ENCODE measurements around the gene SUGCT.
"Not testable (repeated sequence)": the region's sequence is repeated elsewhere in the genome, so short reads cannot be mapped to it uniquely, and the experiment has no call there.

Gene SUGCT

DNA sequence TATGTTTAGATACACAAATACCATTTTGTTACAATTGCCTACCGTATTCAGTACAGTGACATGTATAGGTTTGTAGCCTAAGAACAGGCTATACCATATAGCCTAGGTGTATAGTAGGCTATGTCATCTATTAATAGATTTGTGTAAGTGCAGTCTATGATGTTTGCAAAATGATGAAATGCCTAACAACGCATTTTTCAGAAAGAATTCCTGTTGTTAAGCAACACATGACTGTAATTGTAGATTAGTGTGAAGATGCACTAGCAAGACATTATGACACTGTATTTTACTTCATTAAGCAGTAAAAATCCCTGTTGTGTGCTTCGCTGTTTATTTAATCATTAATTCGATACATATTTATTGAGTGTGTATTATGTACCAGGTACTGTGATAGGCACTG is 446.0 kb downstream of the SUGCT start:
- DNase-seq (ENCODE audit: low read depth) = no peak

DNA sequence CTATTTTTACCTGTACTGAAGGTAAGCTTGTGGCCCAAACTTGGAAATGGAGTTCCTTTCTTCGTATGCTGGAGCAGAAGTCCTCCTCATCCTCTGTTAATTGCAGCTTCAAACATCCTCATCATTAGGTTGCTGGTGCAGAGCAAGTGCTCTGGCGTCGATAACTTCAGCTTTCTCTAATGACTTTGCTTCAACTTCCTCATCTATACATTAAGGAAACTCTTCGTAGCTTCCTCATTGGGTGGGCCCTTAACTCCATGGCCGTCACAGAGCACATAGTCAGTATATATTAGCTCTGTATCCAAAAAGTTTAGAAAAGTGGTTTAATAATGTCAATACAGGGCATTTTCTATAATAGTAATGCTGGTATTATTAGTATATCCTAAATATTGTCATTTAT is 447.7 kb downstream of the SUGCT start:
- DNase-seq (ENCODE audit: low read depth) = no peak

DNA sequence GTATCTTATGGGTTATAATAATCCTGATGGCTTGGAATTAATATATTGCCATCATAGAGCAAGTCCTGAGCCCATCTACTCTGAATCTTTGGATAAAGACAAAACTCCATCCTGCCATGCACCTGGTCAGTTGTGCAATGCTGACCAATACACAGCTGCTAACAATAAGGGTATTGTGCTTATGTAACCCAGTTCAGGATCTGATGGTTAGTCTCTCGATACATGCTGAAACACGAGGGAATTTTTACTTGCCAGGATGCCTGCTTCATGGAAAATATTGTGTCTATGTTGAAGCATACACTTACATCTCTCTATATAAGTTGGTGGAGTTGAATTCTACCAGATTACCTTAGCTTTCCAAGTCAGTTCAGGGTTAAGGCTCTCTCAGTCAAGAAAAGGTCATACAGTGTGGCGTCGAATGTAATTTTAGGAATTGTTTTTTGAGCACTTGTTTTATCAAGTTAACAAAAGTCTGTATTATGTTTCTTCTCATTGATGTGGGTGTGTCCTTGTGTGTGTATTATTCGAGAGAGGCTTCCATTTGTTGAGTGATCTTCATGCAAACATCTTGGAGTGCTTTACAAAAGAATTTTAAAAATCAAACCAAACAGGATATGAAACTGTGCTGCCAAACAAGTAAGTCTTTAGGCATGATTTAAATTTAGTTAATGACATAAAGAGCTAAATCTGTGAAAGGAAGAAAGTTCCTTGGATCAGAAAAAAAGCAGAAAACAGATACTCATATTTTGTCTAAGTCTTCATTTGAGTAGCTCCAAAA is 449.1 kb downstream of the SUGCT start:
- peak; percentile 39 for DNase-seq (ENCODE audit: low read depth)

DNA sequence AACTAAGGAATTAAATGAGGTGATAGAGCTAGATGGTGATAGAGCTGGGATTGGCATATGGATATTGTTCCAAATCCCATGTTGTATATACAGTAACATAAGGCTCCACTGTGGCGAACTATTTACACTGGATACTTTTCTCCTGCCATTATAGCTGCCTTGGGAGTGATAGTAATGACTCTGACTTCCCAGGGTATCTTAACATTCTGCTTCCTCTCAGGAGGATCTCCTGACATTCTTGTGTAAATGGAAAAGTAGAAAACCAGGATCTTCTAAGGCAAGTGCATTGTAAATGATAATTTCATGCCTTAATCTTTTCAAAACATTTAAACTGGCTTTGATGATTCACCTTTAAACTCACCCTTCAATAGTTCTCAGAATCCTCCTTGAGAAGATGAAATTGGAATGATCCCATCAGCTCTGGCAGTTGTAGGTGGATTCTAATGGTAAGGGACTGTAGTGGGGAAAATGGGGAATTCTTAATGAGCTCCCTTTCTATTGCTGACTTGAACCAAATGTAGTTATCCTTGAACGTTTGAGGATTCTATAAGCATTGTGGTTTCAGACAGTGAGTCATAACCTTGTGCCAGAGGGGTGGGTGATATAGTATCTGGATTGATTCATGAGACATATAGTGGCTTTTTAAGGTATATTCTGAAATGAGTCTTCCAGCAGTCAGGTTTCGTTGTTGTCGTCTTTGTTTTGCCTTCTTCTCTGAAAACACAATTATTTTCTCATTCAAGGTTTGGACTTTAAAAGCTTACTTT is 450.0 kb downstream of the SUGCT start:
- DNase-seq (ENCODE audit: low read depth) = no peak

DNA sequence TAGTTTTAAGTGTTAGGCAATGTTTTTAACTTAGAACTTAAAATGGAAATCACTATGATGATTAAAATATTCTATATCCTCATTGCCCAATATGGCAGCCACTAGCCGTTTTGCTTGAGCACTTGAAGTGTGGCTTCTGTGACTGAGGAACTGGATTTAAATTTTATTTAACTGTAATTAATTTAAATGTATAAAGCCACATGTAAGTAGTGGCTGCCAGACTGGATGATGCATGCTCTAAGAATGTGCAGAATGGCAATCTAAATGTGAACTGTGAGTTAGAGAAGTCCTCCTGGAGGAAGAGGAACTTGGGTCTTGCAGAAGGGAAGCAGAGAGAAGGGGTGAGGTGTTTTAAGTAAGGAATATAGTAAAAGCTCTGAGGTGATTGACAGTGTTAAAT is 451.4 kb downstream of the SUGCT start:
- DNase-seq (ENCODE audit: low read depth) = no peak

DNA sequence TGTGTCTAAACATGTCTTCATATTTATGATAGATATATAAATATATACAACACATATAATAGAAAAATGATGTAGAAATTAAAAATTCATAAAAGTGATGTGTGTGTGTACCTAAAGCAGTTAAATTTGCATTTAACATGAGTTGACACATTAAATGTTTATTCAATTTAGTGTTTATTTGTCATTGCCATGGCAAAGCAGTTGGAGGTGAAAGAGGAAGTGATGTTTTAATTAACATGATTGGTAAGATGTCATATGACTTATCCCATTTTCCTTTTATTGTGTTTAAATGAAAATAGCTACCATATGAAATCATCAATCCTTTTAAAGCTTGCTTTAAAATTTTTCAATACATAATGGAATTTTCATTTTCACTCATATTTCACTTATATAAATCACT is 452.6 kb downstream of the SUGCT start:
- DNase-seq (ENCODE audit: low read depth) = no peak

DNA sequence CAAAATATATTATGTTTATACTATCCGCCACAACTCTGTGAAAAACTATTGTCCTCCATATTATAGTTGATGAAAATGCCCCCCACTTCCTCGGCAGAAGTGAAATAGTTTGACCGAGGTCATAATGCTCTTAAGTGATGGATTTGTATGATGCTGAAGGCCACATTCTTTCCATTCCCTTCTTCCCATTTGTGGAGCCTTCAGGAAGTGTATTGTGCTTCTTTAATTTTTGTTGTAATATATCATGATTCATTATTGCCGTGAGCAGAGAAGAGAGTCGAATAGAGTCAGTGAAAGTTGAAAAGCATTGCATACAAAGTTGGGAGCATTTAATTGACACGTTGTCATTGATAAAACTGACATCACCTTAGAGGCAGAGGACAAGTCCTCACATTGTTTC is 460.3 kb downstream of the SUGCT start:
- DNase-seq (ENCODE audit: low read depth) = no peak

DNA sequence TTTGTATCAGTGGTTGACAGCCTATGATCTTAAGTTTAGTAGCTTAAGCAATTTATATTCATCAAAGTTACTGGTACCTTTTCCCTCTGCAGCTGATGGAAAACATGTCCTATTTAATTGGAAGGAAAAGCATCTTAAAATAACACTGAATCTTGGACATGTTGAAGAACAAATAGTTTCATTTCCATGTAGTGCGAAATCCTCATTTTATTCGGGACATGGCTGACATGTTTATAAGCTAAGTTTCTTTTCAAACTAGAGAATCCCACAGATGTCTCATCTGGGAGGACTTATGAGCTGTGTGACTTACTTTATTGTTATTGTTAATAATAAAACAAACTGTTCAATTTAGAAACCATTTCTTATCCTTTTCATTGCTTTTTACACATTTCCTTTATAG is 461.0 kb downstream of the SUGCT start:
- no peak for DNase-seq (ENCODE audit: low read depth)

DNA sequence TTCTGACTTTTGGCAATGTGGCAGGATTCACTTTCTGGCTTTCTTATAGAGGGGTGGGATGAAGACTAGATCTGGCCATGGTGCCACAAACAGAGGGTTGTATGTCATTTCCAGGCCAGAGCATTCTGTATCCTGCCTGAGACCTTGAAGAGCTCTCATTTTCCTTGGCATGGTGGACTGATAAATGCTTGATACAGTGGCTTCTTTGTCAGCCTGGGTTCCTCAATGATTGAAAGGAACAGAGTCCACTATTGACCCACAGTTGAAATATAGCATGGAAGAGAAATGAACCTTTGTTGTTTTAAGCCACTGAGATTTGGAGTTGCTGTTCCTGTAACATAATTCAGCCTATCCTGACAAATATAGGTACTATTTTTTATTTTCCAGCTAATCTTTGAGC is 462.7 kb downstream of the SUGCT start:
- no peak for DNase-seq (ENCODE audit: low read depth)

DNA sequence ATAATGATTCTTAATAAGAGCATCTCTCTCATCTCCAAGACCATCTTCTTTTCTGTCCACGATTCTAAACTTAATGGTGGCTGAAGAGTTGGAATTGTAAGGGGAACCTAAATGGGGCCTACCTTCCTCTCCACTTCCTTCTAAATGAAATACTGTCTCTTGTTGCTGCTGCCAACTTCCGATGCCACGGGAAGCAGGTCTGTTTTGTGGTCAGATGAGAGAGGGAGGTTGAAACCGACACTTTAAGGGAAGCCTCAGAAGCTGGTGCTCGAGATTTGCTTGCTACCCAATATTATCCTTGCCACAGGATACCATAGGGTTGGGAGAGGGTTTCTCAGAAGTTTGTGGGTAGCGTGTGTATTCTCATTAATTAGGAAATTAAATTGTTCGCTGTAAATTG is 464.1 kb downstream of the SUGCT start:
- no peak for DNase-seq (ENCODE audit: low read depth)

DNA sequence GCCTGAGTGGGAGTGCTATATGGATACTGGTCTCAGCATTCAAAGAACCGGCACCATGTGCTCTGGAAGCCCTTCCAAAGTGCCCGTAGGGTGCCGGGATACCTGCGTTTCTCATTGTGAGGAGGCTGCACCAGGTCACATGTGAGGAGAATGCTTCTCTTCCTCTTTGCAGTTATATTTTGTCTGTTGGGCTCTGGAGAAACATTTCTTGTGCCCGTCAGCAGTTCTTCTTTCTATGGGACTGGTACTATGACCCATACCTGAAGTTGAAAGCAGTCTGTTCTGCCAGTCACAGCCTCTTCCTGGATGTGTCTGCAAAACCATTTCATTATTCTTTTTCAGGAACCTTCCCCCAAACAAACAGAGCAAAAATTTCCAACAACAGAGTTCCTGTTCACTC is 465.0 kb downstream of the SUGCT start:
- no peak for DNase-seq (ENCODE audit: low read depth)

DNA sequence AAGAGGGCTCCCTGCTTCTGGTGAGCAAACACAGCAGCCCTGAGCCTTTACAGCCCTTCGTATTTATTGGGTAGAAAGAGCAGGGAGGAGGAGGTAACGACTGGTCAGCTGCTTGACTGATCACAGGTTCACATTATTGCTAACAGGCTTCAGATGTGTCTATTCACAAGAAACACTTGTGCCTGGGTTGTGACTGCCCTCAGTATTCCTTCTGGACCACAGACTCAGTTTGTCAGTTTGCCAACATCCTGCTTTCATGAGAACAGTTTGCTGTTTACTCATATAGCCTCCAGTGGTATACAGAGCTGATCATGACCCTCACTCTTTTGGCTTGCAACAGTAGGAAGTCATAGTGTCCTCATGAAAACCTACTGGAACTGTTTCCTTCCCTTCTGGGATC is 467.5 kb downstream of the SUGCT start:
- not testable (repeated sequence) for DNase-seq (ENCODE audit: low read depth)

DNA sequence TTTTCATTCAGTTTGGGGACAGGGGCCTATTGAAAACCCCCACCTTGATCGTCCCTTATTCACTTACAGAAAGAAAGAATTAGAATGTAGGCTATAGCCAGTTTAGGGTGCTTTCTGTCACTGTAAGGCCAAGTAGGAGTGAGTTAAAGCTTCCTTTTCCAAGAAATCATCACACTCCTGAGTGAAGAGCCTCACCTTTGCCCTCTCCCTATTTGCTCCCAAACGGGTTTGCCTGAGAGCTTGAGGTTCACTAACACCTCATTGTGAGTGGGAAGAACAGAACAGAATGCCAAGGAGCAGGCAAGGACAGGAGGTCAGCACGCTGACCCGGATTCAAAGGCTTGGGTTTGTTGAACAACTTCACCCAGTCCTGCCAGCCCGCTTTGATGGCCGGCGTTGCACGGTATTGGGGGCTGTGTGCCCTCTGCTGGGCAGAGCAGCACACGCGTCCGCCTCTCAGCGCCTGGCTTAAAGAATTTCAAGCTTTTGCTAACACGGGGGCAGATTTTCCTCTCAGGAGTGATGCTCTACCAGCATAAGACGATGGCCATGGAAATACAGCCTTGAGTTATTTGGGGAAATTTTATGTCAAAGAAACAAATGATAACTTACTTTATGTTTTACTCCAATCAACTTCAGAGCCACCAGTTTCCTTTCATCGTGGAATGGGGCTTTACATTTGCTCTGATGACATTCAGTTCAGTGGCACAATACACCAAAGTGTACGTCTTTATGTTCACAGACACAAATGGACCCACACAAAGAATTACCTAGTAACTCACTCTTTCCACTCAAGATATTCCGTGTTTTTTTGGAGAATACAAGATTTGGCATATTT is 470.0 kb downstream of the SUGCT start:
- no peak for DNase-seq (ENCODE audit: low read depth)

DNA sequence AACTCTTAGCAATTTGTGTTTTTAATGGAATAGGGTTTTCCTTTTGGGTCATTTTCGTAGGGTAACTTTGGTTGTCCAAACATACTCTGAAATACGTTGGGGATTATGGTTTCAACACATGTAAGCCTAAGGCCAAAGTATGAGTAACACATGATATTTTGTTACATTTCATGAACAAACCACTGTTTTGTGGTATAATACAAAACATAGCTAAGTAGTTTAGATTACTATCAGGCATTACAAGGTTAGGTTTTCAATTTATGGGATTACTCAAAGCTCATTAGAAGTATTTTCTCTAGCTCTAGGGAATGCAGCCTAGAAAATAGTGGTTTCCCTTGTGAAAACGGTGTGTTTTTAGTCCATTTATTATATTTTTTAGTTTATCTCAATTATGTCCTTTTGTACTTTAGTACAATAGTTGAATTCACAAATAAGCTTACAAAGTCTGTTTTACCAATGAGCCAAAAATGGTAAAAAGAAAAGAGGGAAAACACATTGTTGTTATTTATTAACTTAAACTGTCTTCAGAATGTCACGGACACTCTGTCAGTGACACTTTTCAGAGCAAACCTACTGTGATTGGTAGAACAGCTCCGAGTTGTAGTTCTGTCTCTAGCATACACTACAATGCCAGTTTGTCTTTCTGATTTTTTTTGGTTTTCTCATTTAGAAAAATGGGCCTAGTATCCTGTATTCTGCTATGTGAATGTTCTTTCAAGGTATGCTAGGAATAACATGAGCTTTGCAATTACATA is 473.7 kb downstream of the SUGCT start:
- no peak for DNase-seq (ENCODE audit: low read depth)

DNA sequence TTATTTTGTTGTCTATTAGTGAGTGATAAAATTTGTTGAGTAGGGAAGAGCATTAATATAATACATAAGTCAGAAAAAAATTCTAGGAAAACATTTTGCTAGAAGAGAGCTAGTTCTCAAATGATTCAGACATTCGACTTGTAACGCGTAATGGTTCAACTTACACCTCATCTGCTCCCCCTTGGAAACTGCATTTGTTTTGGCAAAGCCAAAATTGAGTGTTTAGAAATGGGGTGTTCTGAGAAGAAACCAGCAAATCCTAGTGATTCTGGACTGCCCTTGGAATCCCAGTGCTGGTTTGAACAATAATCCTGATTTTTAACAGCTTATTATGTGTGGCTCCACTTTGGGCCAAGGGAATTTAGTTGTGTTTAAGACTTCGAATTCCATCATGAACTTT is 475.7 kb downstream of the SUGCT start:
- DNase-seq (ENCODE audit: low read depth) = no peak

DNA sequence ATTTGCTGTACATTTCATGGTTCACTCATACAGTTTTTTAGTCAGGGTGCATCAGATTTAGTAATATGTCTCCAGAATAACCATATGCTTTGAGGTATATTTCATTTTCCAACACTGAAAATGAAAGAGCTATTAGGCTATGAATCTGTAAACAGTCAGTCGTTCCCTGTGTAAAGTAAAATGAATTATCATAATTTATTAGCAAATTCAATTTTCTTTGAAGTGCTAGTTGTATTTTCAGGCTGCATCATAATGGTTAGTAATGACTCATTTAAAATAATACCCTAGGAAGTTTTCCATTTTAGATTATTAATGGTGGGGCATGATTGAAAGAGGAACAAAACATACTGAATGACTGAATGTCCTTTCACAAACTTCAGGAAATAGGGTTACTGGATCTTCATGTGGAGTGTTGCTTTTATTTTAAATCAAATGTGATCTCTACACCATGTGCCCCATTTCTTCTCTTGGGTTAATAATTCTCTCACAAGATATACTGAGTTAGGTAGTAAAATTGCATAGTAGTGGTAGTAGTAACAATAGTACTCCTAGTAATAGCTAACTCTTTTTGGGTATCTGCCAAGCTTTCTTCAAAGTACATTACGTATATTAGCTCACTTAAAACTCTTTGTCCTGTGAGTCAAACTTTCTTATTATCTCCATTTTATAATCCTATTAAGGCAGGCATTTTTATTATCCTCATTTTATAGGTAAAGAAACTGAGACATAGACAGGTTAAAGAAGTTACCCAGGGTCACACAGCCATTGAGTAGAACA is 476.5 kb downstream of the SUGCT start:
- no peak for DNase-seq (ENCODE audit: low read depth)

DNA sequence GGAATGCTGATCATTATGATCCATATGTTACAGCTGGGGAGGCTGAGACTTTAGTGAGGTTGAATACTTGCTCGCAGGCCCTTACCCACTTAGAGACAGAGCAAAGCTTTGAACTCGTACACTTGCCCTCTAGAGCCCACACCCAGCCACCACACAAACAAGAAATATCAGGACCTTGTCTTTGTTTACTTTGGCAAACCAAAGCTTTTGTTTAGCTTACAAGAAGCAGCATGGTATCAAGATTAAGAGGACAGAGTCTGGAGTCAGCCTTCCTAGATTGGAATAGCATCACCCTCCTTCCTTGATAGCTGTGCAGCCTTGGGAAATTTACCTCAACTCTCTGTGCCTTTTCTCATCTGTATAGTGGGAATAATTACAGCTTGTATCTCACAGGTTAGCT is 477.5 kb downstream of the SUGCT start:
- DNase-seq (ENCODE audit: low read depth) = no peak

DNA sequence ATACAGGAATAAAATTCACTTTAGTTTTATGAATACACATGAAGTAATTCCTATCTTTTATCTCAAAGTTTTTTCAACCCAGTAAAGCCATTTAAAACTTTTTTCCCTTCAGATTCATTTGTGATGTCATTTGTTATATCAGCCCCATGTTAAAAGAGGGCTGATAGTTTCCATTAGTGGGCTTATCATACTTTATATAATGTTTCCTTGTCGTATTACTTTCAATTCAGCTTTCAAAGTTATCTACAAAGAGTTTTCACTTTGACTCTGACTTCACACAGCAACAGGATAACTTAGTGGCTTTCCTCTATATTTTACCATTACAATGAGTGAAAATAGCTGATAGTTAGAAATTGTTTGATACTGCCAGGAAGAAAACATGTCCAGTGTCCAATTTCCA is 484.8 kb downstream of the SUGCT start:
- no peak for DNase-seq (ENCODE audit: low read depth)

DNA sequence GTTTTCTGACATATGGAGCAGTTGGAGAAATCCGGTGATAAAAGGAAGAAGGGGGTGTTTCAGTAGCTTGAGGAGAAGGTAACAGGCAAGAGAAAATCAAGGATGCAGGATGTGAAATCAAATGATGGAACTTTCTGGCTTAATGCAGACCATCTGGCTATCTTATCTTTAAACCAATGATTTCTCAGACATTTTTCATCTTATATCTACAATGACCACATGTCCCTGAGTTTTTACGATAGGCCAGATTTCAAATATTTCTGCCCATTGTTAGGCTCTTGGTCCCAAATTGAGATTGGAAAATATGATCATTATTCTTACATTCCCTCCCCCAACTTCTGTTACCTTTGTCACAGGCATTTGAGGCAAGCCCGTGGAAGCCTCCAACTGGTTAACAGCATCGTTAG is 486.8 kb downstream of the SUGCT start:
- no peak for DNase-seq (ENCODE audit: low read depth)

DNA sequence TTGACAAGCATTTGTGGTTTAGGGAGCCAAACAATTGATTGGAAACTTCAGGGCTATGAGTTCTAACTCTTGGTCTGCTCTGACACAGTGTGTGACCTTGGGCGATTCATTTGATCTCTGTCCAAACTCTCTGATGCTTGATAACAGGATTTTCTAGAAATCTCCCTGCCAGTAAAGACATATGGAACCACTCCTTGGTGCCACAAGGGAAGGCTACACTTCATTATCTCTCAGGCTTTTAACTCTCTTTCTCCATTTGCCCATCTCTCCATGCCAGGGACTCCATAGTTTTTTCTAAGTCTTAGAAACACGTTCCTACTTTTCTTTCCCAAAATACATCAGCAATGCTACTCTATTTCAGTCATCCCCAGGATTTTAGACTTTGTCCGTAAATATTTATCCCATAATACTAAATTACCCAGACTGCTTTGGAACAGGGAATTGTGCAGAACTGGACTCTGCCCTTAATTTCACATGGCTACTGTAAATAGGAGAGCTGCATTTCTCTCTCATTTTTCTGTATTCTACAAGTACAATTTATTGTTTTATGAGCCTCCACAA is 488.2 kb downstream of the SUGCT start:
- DNase-seq (ENCODE audit: low read depth) = no peak

DNA sequence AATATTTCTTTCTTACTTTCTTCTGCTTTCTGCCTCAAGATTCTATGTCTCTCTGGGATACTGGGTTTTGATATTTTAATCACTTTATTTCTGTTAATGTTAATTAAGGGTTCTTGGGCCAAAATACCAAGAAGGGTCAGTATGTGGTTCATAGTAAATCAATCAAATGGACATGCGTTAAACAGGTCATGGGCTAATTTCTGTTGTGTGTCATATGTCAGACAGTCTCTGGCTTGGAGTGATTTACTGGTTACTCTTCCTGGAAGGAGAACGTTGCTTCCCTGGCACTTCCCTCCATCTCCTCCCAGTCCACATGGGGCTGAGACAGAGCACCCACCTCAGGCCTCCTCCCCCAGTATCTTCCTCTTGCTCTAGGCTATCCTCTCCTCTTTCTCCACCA is 489.1 kb downstream of the SUGCT start:
- DNase-seq (ENCODE audit: low read depth) = no peak

Measured in GM04503 (cell line).